ENCODE measurements around the gene ZNF316. TPM values are rescaled to one million over a fixed set of nuclear protein-coding genes. Genes with fewer than 3 reads are reported as not detected.

The ZNF316 gene
- total RNA-seq, 1 experiment from 2014 or later, result 15.1 TPM

DNA sequence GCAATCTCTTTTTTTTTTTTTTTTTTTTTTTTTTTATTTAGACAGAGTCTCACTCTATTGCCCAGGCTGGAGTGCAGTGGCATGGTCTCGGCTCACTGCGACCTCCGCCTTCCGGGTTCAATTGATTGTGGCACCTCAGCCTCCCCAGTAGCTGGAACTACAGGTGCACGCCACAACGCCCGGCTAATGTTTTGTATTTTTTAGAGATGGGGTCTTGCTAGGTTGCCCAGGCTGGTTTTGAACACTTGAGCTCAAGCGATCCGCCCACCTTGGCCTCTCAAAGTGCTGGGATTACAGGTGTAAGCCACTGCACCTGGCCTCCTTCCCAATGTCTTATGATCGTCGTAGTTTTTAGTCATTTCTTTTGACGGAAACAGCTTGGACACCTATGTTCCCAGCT is 28.3 kb upstream of the ZNF316 start:
- ChIA-PET POLR2A (interaction anchor here (0.8 kb wide), 1 partner anchor 32 kb away, joined by 3 read pairs; the partner anchor contains the start of gene ZDHHC4), CTCF (interaction anchor here (1.8 kb wide), 1 partner anchor 19 kb away, joined by 5 read pairs; the partner anchor contains the start of gene INTS15)
- H3K9me3 Mint-ChIP-seq, result no peaks in the 10 kb centered on the region
- no peak overlapping the region for H3K27ac Mint-ChIP-seq
- DNase-seq (ENCODE audit: low spot score) (no peak), ATAC-seq (no peak)
- no peaks in the 10 kb centered on the region; the same call in 1 of the 2 replicates for H3K27me3 Mint-ChIP-seq (ENCODE audit: low read depth)
- no peak overlapping the region for H3K4me3 Mint-ChIP-seq
- TF ChIP-seq, protein P1, sequence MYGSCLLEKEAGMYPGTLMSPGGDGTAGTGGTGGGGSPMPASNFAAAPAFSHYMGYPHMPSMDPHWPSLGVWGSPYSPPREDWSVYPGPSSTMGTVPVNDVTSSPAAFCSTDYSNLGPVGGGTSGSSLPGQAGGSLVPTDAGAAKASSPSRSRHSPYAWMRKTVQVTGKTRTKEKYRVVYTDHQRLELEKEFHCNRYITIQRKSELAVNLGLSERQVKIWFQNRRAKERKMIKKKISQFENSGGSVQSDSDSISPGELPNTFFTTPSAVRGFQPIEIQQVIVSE (CRISPR knock-in tag; IDR thresholded peaks at IDR 0.05; ENCODE audit: borderline replicate concordance), result no peak
- TF ChIP-seq ZNF121 (CRISPR knock-in tag; IDR thresholded peaks at IDR 0.05), result peak; percentile 70; the same call in 1 of the 2 replicates
- peaks cover 7% of the 10 kb centered on the region for H3K36me3 Mint-ChIP-seq
- peaks cover 2% of the 10 kb centered on the region; the same call in 1 of the 2 replicates for H3K4me1 Mint-ChIP-seq

DNA sequence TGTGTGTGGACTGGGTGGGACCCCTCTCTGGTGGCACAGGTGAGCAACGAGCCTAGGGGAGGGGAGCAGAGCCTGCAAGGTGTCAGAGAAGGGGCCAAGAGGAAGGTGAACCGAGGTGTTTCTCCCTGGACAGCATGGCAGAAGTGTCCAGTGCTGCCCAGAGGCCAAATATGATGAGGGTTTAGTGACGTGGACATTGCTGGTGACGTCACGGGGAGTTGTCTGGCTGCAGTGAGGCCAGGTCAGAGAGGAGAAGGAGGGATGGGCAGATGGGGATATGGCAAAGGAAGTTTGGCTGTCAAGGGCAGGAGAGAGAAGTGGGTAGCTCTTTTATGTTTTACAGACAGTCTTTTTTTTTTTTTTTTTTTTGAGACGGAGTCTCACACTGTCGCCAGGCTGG is 24.3 kb upstream of the ZNF316 start:
- DNase-seq (ENCODE audit: low spot score) (no peak), ATAC-seq (no peak)
- TF ChIP-seq, protein P2, sequence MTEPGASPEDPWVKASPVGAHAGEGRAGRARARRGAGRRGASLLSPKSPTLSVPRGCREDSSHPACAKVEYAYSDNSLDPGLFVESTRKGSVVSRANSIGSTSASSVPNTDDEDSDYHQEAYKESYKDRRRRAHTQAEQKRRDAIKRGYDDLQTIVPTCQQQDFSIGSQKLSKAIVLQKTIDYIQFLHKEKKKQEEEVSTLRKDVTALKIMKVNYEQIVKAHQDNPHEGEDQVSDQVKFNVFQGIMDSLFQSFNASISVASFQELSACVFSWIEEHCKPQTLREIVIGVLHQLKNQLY (CRISPR knock-in tag; IDR thresholded peaks at IDR 0.05), result no peak
- TF ChIP-seq ZNF671 (CRISPR knock-in tag; IDR thresholded peaks at IDR 0.05), result no peak
- no peak for TF ChIP-seq OVOL2 (CRISPR knock-in tag; IDR thresholded peaks at IDR 0.05; ENCODE audit: borderline replicate concordance)
- TF ChIP-seq GABPB1 (CRISPR knock-in tag; IDR thresholded peaks at IDR 0.05), result no peak
- no peak for TF ChIP-seq JAZF1 (CRISPR knock-in tag; IDR thresholded peaks at IDR 0.05)
- TF ChIP-seq, protein P3, sequence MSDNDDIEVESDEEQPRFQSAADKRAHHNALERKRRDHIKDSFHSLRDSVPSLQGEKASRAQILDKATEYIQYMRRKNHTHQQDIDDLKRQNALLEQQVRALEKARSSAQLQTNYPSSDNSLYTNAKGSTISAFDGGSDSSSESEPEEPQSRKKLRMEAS (CRISPR knock-in tag; IDR thresholded peaks at IDR 0.05), result no peak
- no peak for TF ChIP-seq CBFB (CRISPR knock-in tag; IDR thresholded peaks at IDR 0.05; ENCODE audit: low read depth)
- no peak for TF ChIP-seq SMAD3 (CRISPR knock-in tag; IDR thresholded peaks at IDR 0.05; ENCODE audit: borderline replicate concordance)
- TF ChIP-seq MYBL2 (CRISPR knock-in tag; IDR thresholded peaks at IDR 0.05), result no peak
- TF ChIP-seq, protein P4, sequence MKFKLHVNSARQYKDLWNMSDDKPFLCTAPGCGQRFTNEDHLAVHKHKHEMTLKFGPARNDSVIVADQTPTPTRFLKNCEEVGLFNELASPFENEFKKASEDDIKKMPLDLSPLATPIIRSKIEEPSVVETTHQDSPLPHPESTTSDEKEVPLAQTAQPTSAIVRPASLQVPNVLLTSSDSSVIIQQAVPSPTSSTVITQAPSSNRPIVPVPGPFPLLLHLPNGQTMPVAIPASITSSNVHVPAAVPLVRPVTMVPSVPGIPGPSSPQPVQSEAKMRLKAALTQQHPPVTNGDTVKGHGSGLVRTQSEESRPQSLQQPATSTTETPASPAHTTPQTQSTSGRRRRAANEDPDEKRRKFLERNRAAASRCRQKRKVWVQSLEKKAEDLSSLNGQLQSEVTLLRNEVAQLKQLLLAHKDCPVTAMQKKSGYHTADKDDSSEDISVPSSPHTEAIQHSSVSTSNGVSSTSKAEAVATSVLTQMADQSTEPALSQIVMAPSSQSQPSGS (CRISPR knock-in tag; IDR thresholded peaks at IDR 0.05; ENCODE audit: borderline replicate concordance, low read depth), result no peak
- TF ChIP-seq, protein P5, sequence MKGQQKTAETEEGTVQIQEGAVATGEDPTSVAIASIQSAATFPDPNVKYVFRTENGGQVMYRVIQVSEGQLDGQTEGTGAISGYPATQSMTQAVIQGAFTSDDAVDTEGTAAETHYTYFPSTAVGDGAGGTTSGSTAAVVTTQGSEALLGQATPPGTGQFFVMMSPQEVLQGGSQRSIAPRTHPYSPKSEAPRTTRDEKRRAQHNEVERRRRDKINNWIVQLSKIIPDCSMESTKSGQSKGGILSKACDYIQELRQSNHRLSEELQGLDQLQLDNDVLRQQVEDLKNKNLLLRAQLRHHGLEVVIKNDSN (CRISPR knock-in tag; IDR thresholded peaks at IDR 0.05), result no peak
- no peak for TF ChIP-seq TP53 (CRISPR knock-in tag; IDR thresholded peaks at IDR 0.05)
- no peak for TF ChIP-seq NR1H2 (CRISPR knock-in tag; IDR thresholded peaks at IDR 0.05)
- no peak for TF ChIP-seq RORB (CRISPR knock-in tag; IDR thresholded peaks at IDR 0.05)
- TF ChIP-seq, protein P6, sequence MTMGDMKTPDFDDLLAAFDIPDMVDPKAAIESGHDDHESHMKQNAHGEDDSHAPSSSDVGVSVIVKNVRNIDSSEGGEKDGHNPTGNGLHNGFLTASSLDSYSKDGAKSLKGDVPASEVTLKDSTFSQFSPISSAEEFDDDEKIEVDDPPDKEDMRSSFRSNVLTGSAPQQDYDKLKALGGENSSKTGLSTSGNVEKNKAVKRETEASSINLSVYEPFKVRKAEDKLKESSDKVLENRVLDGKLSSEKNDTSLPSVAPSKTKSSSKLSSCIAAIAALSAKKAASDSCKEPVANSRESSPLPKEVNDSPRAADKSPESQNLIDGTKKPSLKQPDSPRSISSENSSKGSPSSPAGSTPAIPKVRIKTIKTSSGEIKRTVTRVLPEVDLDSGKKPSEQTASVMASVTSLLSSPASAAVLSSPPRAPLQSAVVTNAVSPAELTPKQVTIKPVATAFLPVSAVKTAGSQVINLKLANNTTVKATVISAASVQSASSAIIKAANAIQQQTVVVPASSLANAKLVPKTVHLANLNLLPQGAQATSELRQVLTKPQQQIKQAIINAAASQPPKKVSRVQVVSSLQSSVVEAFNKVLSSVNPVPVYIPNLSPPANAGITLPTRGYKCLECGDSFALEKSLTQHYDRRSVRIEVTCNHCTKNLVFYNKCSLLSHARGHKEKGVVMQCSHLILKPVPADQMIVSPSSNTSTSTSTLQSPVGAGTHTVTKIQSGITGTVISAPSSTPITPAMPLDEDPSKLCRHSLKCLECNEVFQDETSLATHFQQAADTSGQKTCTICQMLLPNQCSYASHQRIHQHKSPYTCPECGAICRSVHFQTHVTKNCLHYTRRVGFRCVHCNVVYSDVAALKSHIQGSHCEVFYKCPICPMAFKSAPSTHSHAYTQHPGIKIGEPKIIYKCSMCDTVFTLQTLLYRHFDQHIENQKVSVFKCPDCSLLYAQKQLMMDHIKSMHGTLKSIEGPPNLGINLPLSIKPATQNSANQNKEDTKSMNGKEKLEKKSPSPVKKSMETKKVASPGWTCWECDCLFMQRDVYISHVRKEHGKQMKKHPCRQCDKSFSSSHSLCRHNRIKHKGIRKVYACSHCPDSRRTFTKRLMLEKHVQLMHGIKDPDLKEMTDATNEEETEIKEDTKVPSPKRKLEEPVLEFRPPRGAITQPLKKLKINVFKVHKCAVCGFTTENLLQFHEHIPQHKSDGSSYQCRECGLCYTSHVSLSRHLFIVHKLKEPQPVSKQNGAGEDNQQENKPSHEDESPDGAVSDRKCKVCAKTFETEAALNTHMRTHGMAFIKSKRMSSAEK (CRISPR knock-in tag; IDR thresholded peaks at IDR 0.05; ENCODE audit: borderline replicate concordance), result no peak
- TF ChIP-seq, protein P7, sequence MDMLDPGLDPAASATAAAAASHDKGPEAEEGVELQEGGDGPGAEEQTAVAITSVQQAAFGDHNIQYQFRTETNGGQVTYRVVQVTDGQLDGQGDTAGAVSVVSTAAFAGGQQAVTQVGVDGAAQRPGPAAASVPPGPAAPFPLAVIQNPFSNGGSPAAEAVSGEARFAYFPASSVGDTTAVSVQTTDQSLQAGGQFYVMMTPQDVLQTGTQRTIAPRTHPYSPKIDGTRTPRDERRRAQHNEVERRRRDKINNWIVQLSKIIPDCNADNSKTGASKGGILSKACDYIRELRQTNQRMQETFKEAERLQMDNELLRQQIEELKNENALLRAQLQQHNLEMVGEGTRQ (CRISPR knock-in tag; IDR thresholded peaks at IDR 0.05), result no peak
- TF ChIP-seq FOXP1 (CRISPR knock-in tag; IDR thresholded peaks at IDR 0.05; ENCODE audit: borderline replicate concordance), result no peak
- no peak for TF ChIP-seq TEAD1 (CRISPR knock-in tag; IDR thresholded peaks at IDR 0.05)
- TF ChIP-seq SMAD4 (CRISPR knock-in tag; IDR thresholded peaks at IDR 0.05), result no peak
- CTCF ChIA-PET, result interaction anchor here (0.6 to 2.1 kb wide), 2 partner anchors 23 to 76 kb away, joined by 3 to 5 read pairs; partner anchors contain the start of gene INTS15
- Mint-ChIP-seq H3K27me3 (ENCODE audit: low read depth) (peaks cover 5% of the 10 kb centered on the region; the same call in 1 of the 2 replicates), H3K36me3 (no peaks in the 10 kb centered on the region), H3K27ac (peak overlapping the region; percentile 41; the same call in 1 of the 2 replicates), H3K4me3 (no peak overlapping the region), H3K4me1 (peaks cover 12% of the 10 kb centered on the region), H3K9me3 (no peaks in the 10 kb centered on the region)
- POLR2A ChIA-PET, result no interaction called here

Data from WTC11 (cell line).